Motor neuron (in vitro differentiated cells): Measurements from ENCODE around the gene HSPA9. TPM values are rescaled to one million over a fixed set of nuclear protein-coding genes. Genes with fewer than 3 reads are reported as not detected.

ENCODE experiments used
- ATAC-seq, 8 experiments: fragments of 200-7000 bp; cut with Tn5 transposase; replicated peaks in 6 of 8; 2 replicates each; pipeline ENCODE4 v1.8.0; 2021; ENCODE audit warnings: mild to moderate bottlenecking in 8 of 8, moderate library complexity in 8 of 8
- H3K27ac ChIP-seq, 2 donors: fragments of 250-450 bp; sonication (Bioruptor Pico); 2 replicates each; pipeline ENCODE4 v1.9.0; 2021; ENCODE audit warnings: antibody characterized with exemption in 2 of 2, mild to moderate bottlenecking in 2 of 2, moderate library complexity in 1 of 2
- H3K4me1 ChIP-seq, 2 donors: fragments of 250-450 bp; sonication (Bioruptor Pico); replicated peaks in 1 of 2; 2 replicates each; pipeline ENCODE4 v1.6.1; 2021; ENCODE audit warnings: antibody characterized with exemption in 2 of 2, mild to moderate bottlenecking in 2 of 2, moderate library complexity in 1 of 2
- H3K4me3 ChIP-seq, 5 donors: fragments of 250-450 bp; sonication (Bioruptor Pico); 2 replicates each; pipeline ENCODE4 v1.9.0; 2021; ENCODE audit warnings: antibody characterized with exemption in 5 of 5, mild to moderate bottlenecking in 5 of 5, moderate library complexity in 4 of 5
- WGBS, 10 experiments: fragments of 450-650 bp; shearing (Covaris generic); methylation state at CpG; one replicate each; pipeline ENCODE4 v1.0.0; 2022; 5-methylcytosine and 5-hydroxymethylcytosine counted together
- in situ Hi-C, 9 experiments: fragments of 400-800 bp; cut with MboI; loops; one replicate each; pipeline ENCODE4 v1.15.0; 2021; ENCODE audit warnings: low sequenced_read_pairs in 9 of 9, low pct_unique_long_range_greater_than_20kb in 2 of 9; ENCODE audit not compliant: unreplicated experiment in 9 of 9
- total RNA-seq, 8 experiments: library from RNA; unstranded; fragments of 300-600 nt; gene quantifications; 2 replicates each; pipeline versions ENCODE4 v1.2.3 to v1.2.4, GENCODE V29; 2022

Gene HSPA9
- 100 to 1,000 TPM; 195 to 371 (median 307) TPM for total RNA-seq

- 0 to 2% (median 0%) methylated on average over 1 to 39 of the region's 73 CpGs; no CpG with 5 or more reads in 4 of the 10 experiments for WGBS, 10 experiments
- Histone ChIP-seq H3K4me1 (peaks cover 11 to 17% of the 10 kb centered on the region in 2 donors), H3K4me3 (peak within 1 kb of the TSS; percentile 87 to 99 (median 92)), H3K27ac (peak within 1 kb of the TSS; percentile 100)
- in situ Hi-C loops, result loop anchor here in 3 of 9 experiments (25.0 kb wide), 2 partner anchors 687 to 712 kb away; partner anchors contain the start of gene MATR3 (in 1 of the 3)
- peak; percentile 83 to 93 (median 92) for ATAC-seq
Observed at GRCh38 chr5:138575194-138576015, at the start of gene HSPA9. Gene HSPA9, minus strand, starts transcription at chr5:138575401. Its CDS starts 83 bp downstream, at chr5:138575318.

DNA sequence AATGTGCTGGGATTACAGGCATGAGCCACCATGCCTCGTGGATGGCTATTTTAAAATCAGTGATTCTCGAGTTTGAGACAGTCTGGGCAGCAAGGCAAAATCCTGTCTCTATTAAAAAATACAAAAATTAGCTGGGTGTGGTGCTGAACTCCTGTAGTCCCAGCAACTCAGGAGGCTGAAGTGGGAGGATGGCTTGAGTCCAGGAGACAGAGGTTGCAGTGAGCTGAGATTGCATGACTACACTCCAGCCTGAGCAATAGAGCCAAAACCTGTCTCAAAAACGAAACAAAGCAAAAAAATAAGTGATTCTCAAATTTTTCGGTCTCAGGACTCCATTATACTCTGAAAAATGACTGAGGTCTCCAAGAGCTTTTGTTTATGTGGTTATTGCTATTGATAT, 47.9 kb upstream of the HSPA9 start:
- WGBS, 10 experiments, result 22 to 100% (median 80%) methylated on average over 1 to 4 of the region's 4 CpGs; no CpG with 5 or more reads in 1 of the 10 experiments

DNA sequence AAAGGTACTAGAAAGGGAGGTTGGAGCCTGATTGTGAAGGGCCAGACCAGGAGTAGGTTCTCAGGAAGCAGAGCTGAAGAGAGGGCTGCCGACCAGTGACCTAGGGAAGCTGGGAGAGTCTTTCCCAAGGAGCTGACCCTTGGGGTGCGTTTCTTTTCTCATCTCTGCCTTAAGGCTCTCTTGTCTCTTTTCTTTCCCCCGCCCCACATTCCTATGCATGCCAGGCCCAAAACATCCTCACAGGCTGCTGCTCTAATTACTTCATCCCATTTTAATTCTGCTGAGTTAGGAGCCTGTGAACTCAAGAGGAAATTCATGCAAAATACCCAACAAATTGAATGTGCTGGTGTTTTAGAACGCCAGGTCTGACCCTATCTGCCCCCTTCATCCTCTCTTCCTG, 46.9 kb upstream of the HSPA9 start:
- ATAC-seq, result peak in 2 of 8 experiments; percentile 28 to 31
- H3K4me1 ChIP-seq, result no peaks in the 10 kb centered on the region
- no peak overlapping the region for H3K4me3 ChIP-seq
- no peak overlapping the region for H3K27ac ChIP-seq
- in situ Hi-C loops, result no loop called here
- WGBS, 10 experiments, result 40 to 100% (median 63%) methylated on average over 1 to 3 of the region's 4 CpGs; no CpG with 5 or more reads in 3 of the 10 experiments

More for the DNA sequence above, 47.9 kb upstream of the HSPA9 start:
- Histone ChIP-seq H3K4me3 (no peak overlapping the region), H3K27ac (no peak overlapping the region), H3K4me1 (peaks cover 0 to 2% of the 10 kb centered on the region in 2 donors)
- in situ Hi-C loops, result no loop called here
- peak in 2 of 8 experiments; percentile 62 for ATAC-seq

DNA sequence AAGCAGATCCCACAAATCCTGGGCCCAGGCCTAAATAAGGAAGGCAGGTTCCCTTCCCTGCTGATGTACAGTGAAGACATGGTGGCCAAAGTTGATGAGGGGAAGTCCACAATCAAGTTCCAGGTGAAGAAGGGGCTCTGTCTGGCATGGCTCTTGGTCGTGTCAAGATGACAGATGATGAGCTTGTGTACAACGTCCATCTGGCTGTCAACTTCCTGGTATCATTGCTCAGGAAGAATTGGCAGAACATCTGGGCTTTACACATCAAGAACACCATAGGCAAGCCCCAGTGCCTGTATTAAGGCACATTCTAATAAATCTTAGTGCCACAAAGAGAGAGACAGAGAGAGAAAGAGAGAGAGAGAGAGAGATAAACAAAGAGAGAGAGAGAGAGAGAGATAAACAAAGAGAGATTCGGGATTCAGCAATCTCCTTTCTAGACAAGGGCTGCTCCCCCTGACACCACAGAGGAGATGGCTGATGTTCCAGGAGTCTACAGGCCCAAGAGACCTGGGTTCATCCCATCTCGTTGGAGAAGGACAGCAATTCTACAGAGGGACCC, 45.5 kb upstream of the HSPA9 start:
- Histone ChIP-seq H3K4me3 (no peak overlapping the region), H3K27ac (no peak overlapping the region), H3K4me1 (no peaks in the 10 kb centered on the region)
- in situ Hi-C loops, result no loop called here
- WGBS, 10 experiments, result 0 to 92% (median 72%) methylated on average over 1 to 3 of the region's 4 CpGs
- no peak for ATAC-seq

DNA sequence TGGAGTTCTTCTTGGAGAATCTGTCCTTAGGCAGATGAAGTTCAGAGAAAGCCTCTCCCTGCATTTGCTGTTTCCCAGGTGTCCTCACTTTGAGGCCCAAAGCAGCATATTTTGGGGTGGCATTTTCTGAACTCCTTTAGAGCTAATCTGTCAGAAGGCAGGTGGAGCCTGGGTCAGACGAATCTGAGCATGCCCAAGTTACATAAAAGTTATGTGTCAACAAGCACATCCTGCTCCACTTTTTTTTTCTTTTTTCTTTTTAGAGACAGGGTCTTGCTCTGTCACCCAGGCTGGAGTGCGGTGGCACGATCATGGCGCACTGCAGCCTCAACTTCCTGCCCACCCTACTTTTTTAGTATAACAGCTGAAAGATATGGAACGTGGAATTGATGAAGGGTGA, 41.3 kb upstream of the HSPA9 start:
- ATAC-seq, result no peak
- H3K27ac ChIP-seq, result no peak overlapping the region
- in situ Hi-C loops, result no loop called here

DNA sequence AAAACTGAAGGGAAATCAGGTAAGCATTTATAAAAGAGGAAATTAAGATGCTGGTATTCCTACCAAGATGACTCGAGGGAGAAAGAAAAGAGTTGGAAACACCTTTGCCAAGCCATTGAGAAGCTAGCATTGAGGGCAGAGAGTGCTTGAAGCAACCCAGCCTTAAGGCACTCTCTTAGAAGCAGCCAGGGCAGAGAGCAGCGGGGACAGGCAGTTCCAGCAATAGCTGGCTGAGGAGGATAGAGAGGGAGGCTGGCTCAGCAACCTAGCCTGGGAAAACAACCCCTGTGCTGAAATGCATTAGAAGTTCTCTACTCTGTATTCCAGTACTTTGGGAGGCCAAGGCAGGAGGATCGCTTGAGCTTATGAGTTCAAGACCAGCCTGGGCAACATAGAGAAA, 40.3 kb upstream of the HSPA9 start:
- no peak overlapping the region for H3K27ac ChIP-seq
- no peak overlapping the region for H3K4me3 ChIP-seq
- no peak for ATAC-seq
- in situ Hi-C loops, result no loop called here
- peaks cover 18 to 24% of the 10 kb centered on the region in 2 donors for H3K4me1 ChIP-seq
- WGBS, 10 experiments, result 33 to 94% (median 54%) methylated on average over 1 to 3 of the region's 3 CpGs; no CpG with 5 or more reads in 4 of the 10 experiments

More for the DNA sequence above, 41.3 kb upstream of the HSPA9 start:
- no peak overlapping the region for H3K4me3 ChIP-seq
- 41 to 100% (median 94%) methylated on average over 1 to 5 of the region's 5 CpGs for WGBS, 10 experiments
- peaks cover 9 to 19% of the 10 kb centered on the region in 2 donors for H3K4me1 ChIP-seq

DNA sequence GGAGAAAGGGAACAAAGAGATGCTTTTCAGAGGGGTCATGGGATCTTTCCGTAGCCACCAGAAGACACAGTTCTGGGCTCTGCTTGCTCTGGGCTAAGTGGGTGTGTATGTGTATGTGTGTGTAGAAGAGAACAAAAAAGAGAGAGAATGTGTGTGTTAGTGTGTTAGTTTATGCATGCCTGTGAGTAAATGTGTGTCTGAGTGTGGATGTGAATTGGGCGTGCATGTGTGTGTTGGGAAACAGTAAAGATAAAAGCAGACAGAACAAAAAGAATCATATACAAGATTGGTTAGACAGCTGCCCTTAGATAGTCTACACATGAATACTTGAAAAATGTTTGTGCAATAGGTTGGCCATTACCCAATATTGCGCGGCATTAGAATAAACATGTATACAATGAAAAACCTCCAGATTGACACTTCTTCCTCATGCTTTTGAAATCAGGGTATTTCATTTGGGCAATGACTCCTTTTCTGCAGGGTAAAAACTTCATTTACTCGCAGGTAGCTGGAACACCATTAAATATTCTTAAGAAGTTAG, 36.5 kb upstream of the HSPA9 start:
- peak overlapping the region; percentile 88 to 89 for H3K27ac ChIP-seq
- H3K4me1 ChIP-seq, result peaks cover 31 to 36% of the 10 kb centered on the region in 2 donors
- peak overlapping the region; percentile 11 to 37 (median 24) for H3K4me3 ChIP-seq
- in situ Hi-C loops, result no loop called here
- peak in 5 of 8 experiments; percentile 41 to 63 (median 61) for ATAC-seq
- WGBS, 10 experiments, result 32 to 96% (median 54%) methylated on average over 2 to 5 of the region's 5 CpGs; no CpG with 5 or more reads in 1 of the 10 experiments

- WGBS, 10 experiments, result 0 to 17% (median 0%) methylated on average over 1 to 2 of the region's 16 CpGs; no CpG with 5 or more reads in 7 of the 10 experiments
- H3K27ac ChIP-seq, result peak overlapping the region; percentile 88 to 89
- in situ Hi-C loops, result no loop called here
- H3K4me1 ChIP-seq, result peaks cover 38 to 43% of the 10 kb centered on the region in 2 donors
- peak overlapping the region; percentile 11 to 37 (median 24) for H3K4me3 ChIP-seq
- ATAC-seq, result peak in 6 of 8 experiments; percentile 34 to 76 (median 70)
Observed at GRCh38 chr5:138610918-138611677, 35.9 kb upstream of the HSPA9 start.

DNA sequence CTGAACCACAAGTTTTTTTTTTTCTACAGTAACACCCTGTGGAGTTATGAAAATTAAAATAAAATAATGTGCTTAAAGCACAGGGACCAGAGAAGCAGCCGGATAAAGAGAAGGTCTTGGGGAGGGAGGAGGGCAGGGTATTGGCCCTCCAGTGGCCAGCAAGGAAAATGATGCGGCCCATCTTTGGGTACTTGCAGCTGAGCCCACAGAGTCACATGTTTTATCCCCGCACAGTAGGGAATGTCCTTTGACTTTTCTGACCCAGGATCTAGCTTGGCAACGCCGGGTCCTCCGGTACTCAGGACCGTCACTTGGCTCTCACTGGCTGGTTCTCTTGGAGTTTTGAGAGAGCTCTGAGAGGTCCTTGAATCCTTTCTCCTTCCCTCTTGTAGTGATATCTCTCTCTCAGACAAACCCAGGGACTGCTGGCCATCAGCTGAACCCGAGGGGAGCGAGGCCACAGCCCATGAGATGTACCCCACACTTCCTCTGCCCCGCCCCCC, 35.3 kb upstream of the HSPA9 start:
- Histone ChIP-seq H3K27ac (peak overlapping the region; percentile 88 to 89), H3K4me1 (peaks cover 42 to 45% of the 10 kb centered on the region in 2 donors), H3K4me3 (peak overlapping the region in 3 of 5 donors; percentile 7 to 37 (median 36))
- in situ Hi-C loops, result no loop called here
- WGBS, 10 experiments, result 19 to 81% (median 26%) methylated on average over 3 to 6 of the region's 10 CpGs; no CpG with 5 or more reads in 4 of the 10 experiments
- ATAC-seq, result peak in 6 of 8 experiments; percentile 17 to 59 (median 50)

DNA sequence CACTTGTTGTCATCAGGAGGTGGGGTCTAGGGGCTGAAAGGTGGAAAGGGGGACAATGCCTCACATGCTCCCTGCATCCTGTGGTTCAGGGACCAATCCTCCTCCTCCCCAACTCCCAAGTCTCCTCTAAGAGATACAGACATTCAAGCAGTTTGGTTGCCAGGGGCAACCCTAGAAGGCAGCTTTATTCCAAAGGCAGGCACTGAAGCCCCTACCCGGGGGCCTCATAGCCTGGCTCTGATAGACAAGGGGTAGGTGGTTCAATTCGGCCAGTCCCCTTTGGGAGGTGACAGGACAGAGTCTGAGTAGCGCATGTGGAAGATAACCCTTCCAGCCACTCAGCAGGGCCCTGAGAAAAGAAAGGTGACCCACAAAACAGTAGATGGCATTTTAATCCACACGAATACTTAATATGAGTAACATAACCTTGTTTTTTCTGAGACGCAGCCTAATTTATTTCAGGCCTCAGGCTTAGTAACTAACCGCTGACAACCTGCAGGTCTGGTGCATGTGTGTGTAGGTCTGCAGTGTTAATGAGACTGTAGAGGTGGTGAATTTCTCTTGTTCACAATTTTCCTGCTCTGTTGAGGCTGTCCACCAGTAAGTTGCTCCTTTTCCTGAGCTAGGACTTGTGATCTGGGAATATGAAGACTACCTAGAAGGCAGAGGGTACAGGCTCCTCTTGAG, 31.3 kb upstream of the HSPA9 start:
- peaks cover 53 to 56% of the 10 kb centered on the region in 2 donors for H3K4me1 ChIP-seq
- ATAC-seq, result peak in 6 of 8 experiments; percentile 15 to 40 (median 18)
- no peak overlapping the region for H3K4me3 ChIP-seq
- in situ Hi-C loops, result no loop called here
- peak overlapping the region in 1 of 2 donors; percentile 18 for H3K27ac ChIP-seq
- 29 to 93% (median 43%) methylated on average over 1 to 3 of the region's 6 CpGs; no CpG with 5 or more reads in 2 of the 10 experiments for WGBS, 10 experiments

DNA sequence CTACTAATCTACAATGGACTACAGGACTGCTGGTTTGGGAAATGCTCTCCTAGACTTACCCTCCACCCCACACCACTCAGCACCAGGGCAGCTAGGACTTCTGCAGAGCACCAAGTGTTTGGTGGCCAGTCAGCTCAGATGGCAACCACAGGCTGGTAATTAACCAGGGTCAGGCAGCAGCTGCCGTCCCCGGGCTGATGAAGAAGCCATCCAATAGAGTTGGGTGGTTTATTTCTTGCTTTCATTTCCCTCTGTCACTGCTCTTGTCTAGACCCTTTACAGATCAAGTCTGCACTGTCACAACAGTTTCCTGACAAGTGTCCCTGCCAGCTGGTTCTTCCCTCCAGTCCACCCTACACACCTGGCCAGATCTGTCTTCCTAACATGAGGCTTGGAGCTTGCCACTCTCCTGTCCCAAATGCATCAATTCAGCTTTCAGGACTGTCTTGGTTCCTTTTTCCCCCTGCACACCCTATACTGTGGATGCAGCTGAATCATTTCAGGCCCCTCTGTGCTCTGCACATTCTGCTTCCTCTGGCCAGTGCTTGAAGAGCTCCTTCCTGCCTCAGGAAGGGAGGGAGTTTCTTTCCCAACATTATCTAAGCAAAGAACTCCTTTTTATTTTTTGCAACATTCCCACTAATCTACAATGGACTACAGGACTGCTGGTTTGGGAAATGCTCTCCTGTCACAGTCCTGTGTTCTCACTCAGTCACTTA, 30.2 kb upstream of the HSPA9 start:
- H3K4me3 ChIP-seq, result no peak overlapping the region
- in situ Hi-C loops, result no loop called here
- H3K4me1 ChIP-seq, result peaks cover 44 to 53% of the 10 kb centered on the region in 2 donors
- WGBS, 10 experiments, result 37 to 80% (median 60%) methylated on average over 1 to 2 of the region's 2 CpGs; no CpG with 5 or more reads in 7 of the 10 experiments
- peak in 1 of 8 experiments; percentile 3 for ATAC-seq
- H3K27ac ChIP-seq, result no peak overlapping the region
